SK-N-MC (cell line): ENCODE measurements around the gene PERCC1.

ENCODE experiments used
- DNase-seq: peaks from one replicate; pipeline ENCODE4 v3.0.0-alpha.2; 2011; ENCODE audit warnings: low read depth, low spot score
- H3K27ac ChIP-seq: fragments of 200-600 bp; sonication (generic); 2 replicates; pipeline ENCODE4 v1.5.1; 2016; ENCODE audit warnings: mixed run types
- H3K36me3 ChIP-seq: fragments of 200-600 bp; sonication (generic); 2 replicates; pipeline ENCODE4 v1.6.1; 2017; ENCODE audit warnings: antibody characterized with exemption, low read length, mixed read lengths; ENCODE audit not compliant: insufficient read depth
- H3K4me3 ChIP-seq: fragments of 200-600 bp; sonication (generic); 2 replicates; pipeline ENCODE4 v1.5.1; 2016
- H3K9ac ChIP-seq: fragments of 200-600 bp; sonication (generic); 2 replicates; pipeline ENCODE4 v1.8.0; 2017; ENCODE audit warnings: mixed run types, mixed read lengths; ENCODE audit not compliant: insufficient read length
- H3K9me3 ChIP-seq: fragments of 200-600 bp; sonication (generic); 2 replicates; pipeline ENCODE4 v1.6.1; 2017; ENCODE audit warnings: low read depth, mild to moderate bottlenecking, antibody characterized with exemption, low read length, moderate library complexity, mixed read lengths
- EZH2 ChIP-seq: fragments of 200-600 bp; sonication (generic); IDR thresholded peaks from one replicate; pipeline ENCODE4 v1.6.1; 2017; ENCODE audit warnings: antibody characterized with exemption
- FOXP2 ChIP-seq: optimal IDR thresholded peaks from 2 replicates; pipeline ENCODE3; 2011; ENCODE audit warnings: mild to moderate bottlenecking, moderate library complexity; ENCODE audit not compliant: insufficient read depth; ENCODE audit errors: extremely low read length, control extremely low read depth
- POLR2AphosphoS5 ChIP-seq: IDR thresholded peaks from 2 replicates; pipeline ENCODE4 v1.6.1; 2012; ENCODE audit warnings: mild to moderate bottlenecking, low read depth, low read length, borderline replicate concordance

The PERCC1 gene

DNA sequence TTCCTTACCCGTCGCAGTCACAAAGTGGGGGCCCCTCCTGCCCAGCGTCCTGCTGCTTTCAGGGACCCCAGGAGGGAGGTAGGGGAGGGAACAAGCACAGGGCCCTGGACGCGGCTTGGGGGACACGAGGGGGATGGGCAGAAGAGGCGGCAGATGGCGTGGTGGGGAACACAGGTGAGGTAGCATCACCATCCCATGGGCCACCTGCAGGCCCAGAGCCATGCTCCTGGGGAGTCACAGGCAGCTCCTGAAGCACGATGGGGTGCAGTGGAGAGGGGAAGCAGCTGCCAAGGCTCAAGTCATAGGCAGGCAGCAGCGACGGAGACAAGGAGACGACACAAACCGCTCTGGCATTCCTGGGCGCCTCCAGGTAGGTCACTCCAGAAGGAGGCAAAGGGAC, 27.1 kb upstream of the PERCC1 start:
- Histone ChIP-seq H3K4me3 (no peak overlapping the region), H3K36me3 (no peaks in the 10 kb centered on the region), H3K9me3 (no peaks in the 10 kb centered on the region), H3K9ac (no peak overlapping the region), H3K27ac (no peak overlapping the region)
- no peak for DNase-seq
- TF ChIP-seq FOXP2 (no peak), EZH2 (no peak), POLR2AphosphoS5 (no peak)

DNA sequence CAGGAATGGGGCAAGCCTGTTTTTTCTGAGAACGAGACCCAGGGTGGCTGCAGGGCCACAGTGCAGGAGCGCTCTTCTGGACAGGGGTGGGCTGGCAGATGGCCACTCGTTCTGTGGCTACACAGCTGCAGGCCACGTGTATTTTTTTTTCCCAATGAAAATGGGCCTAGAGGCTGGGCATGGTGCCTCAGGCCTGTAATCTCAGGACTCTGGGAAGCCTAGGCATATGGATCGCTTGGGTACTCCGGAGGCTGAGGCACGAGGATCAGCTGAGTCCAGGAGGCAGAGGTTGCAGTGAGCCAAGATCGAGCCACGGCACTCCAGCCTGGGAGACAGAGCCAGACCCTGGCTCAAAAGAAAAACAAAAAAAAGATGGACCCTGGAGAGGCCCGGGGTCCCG, 23.1 kb upstream of the PERCC1 start:
- Histone ChIP-seq H3K9ac (peak overlapping the region; percentile 8), H3K36me3 (no peaks in the 10 kb centered on the region), H3K27ac (no peak overlapping the region), H3K9me3 (no peaks in the 10 kb centered on the region), H3K4me3 (peak overlapping the region; percentile 76)
- TF ChIP-seq EZH2 (no peak), FOXP2 (no peak), POLR2AphosphoS5 (no peak)
- no peak for DNase-seq

DNA sequence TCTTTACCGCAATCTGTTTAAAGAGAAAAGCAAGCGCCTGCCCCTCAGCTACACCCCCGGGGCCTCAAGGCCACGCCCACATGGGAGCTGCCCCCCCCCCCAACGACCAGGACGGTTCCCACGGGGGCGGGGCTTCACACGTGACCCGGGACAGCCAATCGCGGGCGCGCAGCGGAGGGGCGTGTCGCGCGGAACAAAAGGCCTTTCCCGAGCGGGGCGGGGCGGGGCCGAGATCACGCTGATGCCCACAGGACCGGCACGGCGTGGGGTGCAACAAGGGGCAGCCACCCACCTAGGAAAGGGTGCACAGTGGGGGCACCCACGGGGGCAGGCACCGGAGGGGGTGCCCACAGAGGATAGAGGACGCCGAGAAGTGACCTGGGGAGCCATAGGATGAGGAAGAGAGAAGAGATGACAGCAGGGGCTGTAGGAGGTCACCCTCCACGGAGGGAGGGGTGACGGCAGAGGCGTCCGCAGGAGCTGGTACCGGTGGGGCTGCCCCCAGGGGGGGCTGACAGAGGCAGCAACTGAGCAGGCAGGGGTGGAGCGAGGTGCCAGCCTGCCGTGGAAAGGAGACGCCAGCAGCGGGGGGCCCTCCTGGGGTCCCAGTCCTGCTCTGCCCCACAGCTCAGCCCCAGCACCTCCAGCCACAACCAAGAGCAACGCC, 22.6 kb upstream of the PERCC1 start:
- Histone ChIP-seq H3K9me3 (no peaks in the 10 kb centered on the region), H3K4me3 (peak overlapping the region; percentile 76), H3K36me3 (no peaks in the 10 kb centered on the region), H3K9ac (peak overlapping the region; percentile 54), H3K27ac (no peak overlapping the region)
- TF ChIP-seq EZH2 (no peak), POLR2AphosphoS5 (no peak; the same call in 1 of the 2 replicates), FOXP2 (no peak)
- DNase-seq: peak; percentile 35

DNA sequence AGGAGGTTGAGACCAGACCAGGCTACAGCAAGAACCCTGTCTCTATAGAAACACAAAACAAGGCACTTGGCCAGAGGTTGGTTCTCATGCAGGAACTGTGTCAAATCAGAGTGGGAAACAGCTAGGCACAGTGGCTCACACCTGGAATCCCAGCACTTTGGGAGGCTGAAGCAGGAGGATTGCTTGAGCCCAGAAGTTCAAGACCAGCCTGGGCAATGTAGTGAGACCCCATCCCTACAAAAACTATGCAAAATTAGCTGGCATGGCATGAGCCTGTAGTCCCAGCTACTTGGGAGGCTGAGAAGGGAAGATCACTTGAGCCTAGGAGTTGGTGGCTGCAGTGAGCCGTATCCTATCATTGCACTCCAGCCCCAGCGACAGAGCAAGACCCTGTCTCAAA, 18.0 kb upstream of the PERCC1 start:
- TF ChIP-seq POLR2AphosphoS5 (no peak), EZH2 (no peak), FOXP2 (no peak)
- Histone ChIP-seq H3K4me3 (no peak overlapping the region), H3K9ac (no peak overlapping the region), H3K36me3 (no peaks in the 10 kb centered on the region), H3K9me3 (no peaks in the 10 kb centered on the region), H3K27ac (no peak overlapping the region)
- no peak for DNase-seq

DNA sequence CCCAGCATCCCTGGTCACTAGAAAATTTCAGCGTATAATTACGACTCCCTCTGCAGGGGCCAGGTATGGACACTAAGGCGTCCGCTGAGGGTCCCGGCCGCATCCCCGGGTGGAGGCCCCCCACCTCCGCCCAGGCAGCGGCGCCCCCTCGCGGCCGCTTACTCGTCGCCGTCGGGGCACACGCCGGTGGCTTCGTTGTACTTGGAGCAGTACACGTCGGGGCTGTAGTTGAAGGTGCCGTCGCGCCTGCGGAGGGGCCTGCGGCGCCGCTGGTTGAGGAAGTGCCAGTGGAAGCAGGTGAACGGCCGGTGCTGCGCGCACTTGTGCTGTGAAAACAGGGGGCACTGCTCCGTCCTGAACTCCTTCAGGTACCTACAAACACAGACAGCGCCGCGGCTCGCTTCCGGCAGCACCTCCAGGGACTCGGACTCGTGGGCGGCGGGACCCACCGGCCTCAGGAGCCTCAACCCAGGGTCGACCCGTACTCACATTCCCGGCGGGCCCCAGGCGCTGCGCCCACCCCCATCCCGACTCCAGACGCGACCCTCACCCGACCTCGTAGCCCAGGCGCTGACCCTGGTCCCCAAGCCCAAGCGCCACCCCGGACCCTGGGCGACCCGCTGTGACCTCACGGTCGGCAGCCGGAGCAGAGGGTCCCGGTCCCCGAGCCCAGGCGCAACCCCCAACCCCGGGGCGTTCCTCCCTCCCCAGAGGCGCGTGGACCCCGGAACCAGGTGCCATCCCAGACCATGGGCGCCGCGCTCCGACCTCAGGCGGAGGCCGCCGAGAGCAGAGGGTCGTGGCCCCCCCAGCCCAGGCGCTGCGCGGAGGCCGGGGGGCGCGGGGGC, 17.0 kb upstream of the PERCC1 start:
- Histone ChIP-seq H3K4me3 (peak overlapping the region; percentile 85), H3K27ac (no peak overlapping the region), H3K36me3 (no peaks in the 10 kb centered on the region), H3K9ac (peak overlapping the region; percentile 76), H3K9me3 (no peaks in the 10 kb centered on the region)
- no peak for DNase-seq
- no peak for TF ChIP-seq FOXP2
- TF ChIP-seq EZH2: no peak
- TF ChIP-seq POLR2AphosphoS5: no peak

DNA sequence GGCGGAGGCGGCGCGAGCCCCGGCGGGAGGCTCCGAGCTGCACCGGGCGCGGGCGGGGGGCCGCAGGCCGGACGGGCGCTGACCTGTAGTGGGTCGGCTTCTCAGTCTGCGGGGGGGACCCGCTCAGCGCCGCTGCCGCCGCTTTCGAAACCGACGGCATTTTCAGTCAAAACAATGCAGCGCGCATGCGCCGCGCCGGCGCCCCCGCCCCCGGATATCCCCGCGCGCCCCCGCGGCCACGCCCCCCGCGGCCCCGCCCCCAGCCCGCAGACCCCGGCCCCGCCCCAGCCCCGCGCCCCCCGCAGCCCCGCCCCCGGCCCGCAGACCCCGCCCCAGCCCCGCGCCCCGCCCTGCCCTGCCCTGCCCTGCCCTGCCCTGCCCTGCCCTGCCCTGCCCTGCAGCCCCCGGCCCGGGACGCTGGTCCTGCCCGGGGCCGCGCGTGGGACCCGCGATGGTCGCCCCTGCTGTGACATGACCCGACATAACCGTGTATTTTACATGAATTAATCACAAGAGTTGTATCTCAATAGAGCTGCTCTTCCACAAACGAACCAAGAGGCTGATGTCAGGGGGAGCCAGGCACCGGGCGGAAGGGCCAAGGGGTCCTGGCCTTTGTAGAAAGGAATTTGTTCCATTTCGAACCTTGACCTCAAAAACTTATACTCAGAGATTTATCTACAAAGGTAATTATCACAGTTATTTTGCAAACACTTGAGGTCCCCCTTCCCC, 16.2 kb upstream of the PERCC1 start, which contains the start of gene UNKL:
UNKL (minus strand) TSS at position 173 of the 729 bp plus-strand sequence; CDS start at position 160, 13 bp downstream.
- Histone ChIP-seq H3K9ac (peak within 1 kb of the TSS; percentile 76), H3K36me3 (no peaks in the 10 kb centered on the region), H3K4me3 (peak within 1 kb of the TSS; percentile 85), H3K27ac (no peak within 1 kb of the TSS), H3K9me3 (no peaks in the 10 kb centered on the region)
- no peak for DNase-seq
- no peak for TF ChIP-seq POLR2AphosphoS5
- TF ChIP-seq EZH2: no peak
- no peak for TF ChIP-seq FOXP2

DNA sequence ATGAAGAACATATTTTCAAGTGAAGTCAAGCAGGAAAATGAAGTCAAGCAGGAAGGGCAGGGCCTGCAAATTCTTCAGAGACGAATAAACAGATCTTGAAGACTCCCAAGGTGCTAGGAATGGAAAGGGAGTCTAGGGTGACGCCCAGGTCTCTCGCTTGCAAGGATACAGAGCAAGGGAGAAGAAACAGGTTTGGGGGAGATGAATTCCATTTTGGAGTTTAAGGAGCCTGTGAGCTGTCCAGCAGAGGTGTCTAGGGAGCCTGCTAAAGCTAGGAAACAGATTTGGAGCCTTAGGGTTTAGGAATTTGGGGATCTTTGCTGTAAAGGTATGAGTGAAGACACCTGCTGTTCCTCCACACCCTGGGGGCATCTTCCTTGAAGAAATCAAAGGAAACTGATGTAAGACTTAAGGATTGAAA, 14.3 kb upstream of the PERCC1 start:
- Histone ChIP-seq H3K4me3 (no peak overlapping the region), H3K9ac (no peak overlapping the region), H3K36me3 (no peaks in the 10 kb centered on the region), H3K27ac (peak overlapping the region; percentile 72), H3K9me3 (no peaks in the 10 kb centered on the region)
- TF ChIP-seq POLR2AphosphoS5 (no peak), EZH2 (no peak), FOXP2 (no peak)
- DNase-seq: no peak

DNA sequence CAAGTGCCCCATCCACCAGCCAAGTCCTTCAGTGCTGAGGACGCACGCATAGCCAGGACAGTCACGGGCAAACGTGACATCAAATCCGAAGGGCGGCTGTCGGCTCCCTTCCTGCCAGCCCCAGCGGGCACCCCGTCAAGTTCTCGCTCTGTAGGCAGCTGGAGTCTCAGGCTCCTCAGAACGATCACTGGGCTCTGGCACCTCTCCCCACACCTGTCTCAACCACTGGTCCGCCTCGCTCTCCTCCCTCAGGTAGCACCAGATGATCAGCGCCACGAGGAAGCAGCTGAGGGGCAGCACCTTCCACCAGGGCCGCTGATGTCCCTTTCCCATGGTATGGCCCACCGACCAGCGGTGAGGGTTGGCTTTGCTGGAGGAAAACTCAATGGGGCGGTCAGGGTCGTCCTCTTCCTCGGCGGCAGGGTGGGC, 10.8 kb upstream of the PERCC1 start:
- TF ChIP-seq EZH2: no peak
- no peak for TF ChIP-seq FOXP2
- no peak for TF ChIP-seq POLR2AphosphoS5
- H3K27ac ChIP-seq: peak overlapping the region; percentile 81
- no peaks in the 10 kb centered on the region for H3K9me3 ChIP-seq
- peak overlapping the region; percentile 98 for H3K9ac ChIP-seq
- peak overlapping the region; percentile 98 for H3K4me3 ChIP-seq
- no peaks in the 10 kb centered on the region for H3K36me3 ChIP-seq
- DNase-seq: no peak
